Endothelial cell of hepatic sinusoid (primary cell): ENCODE results near the gene OR51E1.

Experiments used
- in situ Hi-C: cut with HindIII; loops from 2 replicates; pipeline ENCODE4 v1.10.0; 2017; ENCODE audit warnings: low sequenced_read_pairs

Gene OR51E1

GRCh38 chr11:4643682-4644081 lies at the start of gene OR51E1:
Gene OR51E1 (plus strand): TSS chr11:4643982. CDS start chr11:4652527, 8,545 bp downstream.
- in situ Hi-C loops: no loop called here

- in situ Hi-C loops: no loop called here
Measured at GRCh38 chr11:4605057-4605456, 38.7 kb upstream of the OR51E1 start.

GRCh38 chr11:4606231-4607015 lies 37.4 kb upstream of the OR51E1 start:
- in situ Hi-C loops: no loop called here

- in situ Hi-C loops: no loop called here
Measured at GRCh38 chr11:4607096-4607495, 36.7 kb upstream of the OR51E1 start.

- in situ Hi-C loops: no loop called here
Measured at GRCh38 chr11:4607781-4608666, 35.8 kb upstream of the OR51E1 start, which contains the start of gene TRIM68. Gene TRIM68 (minus strand): TSS chr11:4608231. CDS start chr11:4605504, 2,727 bp downstream.

GRCh38 chr11:4610258-4610935 lies 33.4 kb upstream of the OR51E1 start:
- in situ Hi-C loops: no loop called here

DNA sequence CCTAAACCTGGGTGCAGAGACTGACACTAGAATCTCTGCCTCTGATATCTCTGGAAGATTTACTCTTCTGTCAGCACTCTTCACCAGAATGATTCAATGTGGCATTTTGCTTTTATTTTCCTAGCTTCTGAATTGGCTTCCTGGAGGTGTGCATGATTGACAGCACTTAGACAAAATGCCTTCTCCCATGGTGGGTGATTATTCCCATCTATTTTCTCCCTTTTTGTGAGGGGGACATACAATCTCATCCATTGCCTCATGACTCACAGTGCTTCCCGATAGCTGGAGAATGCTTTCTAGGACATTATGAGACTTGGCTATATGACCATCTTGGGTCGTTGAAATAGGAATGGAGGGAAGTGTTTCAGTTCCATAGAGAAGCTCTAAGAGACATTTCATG lies 31.8 kb upstream of the OR51E1 start:
- in situ Hi-C loops: no loop called here

DNA sequence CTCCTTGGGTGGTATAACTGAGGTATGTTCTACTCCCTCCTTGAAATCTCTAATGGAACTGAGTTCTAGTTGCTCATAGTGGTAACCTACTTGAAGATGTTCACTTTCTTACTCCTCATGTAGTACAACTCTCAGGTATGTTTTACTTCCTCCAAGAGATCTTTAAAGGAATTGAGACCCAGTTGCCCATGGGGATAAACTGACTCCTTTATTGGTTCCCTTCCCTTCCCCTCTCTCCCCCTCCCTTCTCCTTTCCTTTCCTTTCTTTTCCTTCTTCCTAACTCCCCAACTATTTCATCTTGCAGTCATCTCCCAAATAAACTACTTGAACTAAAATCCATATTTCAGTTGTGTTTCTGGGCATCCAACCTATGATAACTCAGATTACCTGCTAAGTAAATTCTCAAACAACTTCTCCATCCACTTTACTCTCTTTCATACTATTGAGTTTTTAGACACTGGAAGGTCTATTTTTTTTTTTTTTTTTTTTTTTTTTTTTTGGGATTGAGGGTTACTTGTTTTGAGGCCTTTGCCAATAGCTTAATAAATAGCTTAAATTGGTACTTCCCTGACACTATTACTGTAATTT lies 27.8 kb upstream of the OR51E1 start:
- in situ Hi-C loops: no loop called here

DNA sequence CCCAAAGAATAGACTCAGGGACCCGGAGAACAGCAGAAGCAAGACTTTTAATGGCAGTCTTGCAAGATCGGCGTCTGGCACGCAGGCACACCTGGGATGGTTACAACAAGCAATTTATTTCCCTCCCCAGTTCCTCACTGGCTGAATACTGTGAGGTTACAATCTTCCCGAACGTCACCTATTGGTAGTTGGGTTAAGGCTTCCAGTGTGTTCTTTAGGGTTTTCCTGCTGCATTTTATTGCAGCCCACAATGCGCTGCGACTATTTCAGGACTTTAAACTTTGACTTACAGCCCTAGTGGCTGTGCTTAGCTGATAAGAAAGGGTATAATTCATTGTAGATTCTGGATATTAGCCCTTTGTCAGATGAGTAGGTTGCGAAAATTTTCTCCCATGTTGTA lies 24.3 kb upstream of the OR51E1 start:
- in situ Hi-C loops: no loop called here

DNA sequence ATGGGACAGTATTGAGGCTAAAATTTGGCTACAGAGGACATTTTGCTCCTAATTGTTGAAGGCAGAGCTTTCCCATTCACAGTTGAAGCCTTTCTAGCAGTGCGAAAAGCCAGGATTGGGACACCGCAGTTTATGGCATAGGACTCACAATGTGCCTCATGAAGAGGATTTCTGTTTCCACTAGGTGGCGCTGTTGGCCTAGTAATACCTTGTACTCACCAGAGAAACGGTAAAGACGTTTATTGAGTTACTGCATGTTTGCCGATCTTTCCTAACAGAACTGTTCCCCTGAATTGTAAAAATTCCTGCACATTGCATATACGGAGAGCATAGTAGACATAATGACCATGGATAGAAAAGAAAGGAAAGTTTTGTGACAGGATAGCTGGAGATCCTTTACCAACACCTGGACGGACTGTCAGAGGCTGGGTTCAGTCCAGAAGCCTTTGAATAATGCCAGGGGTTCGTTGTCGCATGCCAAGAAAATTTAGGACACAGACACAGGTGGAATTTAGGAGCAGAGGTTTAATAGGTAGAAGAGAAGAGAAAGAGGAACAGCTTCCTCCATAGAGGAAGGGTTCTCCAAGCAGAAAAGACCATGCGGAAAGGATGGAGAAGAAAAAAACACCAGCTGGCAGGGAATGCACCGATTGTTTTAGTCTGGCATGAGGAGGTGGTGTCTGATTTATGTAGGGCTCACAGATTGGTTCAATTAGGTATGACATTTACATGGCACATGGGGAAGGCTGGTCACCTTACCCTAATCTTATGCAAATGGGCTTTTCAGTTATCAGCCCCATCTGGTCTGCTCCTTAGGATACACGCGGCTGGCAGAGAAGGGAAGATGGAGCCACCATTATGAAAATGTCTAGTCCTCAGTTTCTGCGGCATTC lies 17.3 kb upstream of the OR51E1 start:
- in situ Hi-C loops: no loop called here

DNA sequence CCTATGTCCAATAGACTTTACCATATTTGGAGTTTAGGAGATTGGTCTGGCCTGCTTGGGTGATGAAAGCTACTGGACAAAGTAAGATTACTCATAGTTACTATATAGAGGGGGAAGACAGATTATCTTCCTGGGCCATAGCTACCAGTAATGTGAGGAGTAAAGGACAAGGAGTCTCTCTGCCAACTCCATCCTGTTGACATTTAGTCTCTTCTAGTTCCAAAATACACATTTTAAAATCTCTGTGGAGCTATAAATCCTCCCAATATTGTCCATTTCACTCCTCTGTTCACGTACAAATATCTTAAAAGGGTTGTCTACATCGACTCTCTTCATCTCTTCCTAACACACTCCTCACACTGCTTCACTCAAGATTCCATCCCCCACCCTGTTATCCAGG lies 7.6 kb upstream of the OR51E1 start:
- in situ Hi-C loops: no loop called here

DNA sequence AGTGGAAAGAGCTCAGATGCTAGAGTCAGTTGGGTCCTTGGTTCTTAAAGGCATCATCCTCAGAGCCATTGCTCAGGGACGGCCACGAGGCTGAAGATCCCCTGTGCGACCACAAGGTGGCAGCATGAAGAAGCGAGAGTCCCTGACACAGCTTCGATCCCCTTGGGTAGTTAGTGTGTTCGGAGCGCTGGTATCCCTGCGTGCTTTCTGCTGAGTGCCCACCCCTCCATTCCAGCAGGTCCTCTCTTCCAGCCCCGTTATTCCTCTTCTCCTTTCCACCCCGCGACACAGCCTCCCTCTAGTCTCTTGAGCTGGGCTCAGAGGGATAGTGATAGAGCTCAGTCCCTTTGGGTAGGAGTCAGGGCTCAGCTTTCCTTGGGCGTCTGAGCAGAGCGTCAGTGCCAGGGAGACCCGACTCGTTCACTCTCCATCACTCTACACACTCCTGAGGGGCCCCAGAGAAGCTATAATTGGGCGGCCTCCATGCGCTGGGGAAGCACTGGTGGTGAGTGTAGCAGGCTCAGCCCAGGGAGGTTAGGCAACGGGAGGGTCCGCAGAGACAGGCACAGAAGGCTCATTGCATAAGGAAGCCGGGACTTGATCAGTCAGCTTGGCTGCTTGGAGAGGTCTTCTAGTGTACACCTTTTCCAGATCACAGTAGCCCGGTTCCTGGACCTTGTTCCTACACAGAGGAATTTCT lies 6.7 kb upstream of the OR51E1 start, which contains the start of gene OR51D1:
Gene OR51D1 (plus strand): TSS at position 516 of the 700 bp plus-strand sequence. CDS start 2,314 bp downstream, outside the sequence.
- in situ Hi-C loops: no loop called here

GRCh38 chr11:4637662-4638047 lies 6.1 kb upstream of the OR51E1 start:
- in situ Hi-C loops: no loop called here

DNA sequence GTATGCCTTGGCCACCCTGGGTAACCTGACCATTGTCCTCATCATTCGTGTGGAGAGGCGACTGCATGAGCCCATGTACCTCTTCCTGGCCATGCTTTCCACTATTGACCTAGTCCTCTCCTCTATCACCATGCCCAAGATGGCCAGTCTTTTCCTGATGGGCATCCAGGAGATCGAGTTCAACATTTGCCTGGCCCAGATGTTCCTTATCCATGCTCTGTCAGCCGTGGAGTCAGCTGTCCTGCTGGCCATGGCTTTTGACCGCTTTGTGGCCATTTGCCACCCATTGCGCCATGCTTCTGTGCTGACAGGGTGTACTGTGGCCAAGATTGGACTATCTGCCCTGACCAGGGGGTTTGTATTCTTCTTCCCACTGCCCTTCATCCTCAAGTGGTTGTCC lies 3.9 kb upstream of the OR51E1 start:
- in situ Hi-C loops: no loop called here

DNA sequence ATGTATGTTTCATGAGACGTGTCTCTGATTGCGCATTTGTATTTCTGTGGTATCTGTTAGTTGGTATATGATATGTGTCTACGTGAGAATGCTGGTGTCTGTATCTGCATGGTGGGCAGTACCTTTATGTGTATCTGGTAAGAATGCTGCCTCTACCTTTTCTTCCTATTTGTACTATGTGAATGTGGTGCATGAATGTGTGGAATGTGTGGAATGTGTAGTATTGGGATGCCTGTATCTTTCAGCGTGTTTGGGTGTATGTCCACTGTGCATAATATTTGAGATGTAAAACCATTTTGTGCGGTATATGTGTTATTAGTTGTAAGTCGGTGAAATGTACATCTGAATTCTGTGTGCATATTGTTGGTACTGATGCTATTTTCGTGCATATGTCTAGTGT lies 2.3 kb upstream of the OR51E1 start:
- in situ Hi-C loops: no loop called here

DNA sequence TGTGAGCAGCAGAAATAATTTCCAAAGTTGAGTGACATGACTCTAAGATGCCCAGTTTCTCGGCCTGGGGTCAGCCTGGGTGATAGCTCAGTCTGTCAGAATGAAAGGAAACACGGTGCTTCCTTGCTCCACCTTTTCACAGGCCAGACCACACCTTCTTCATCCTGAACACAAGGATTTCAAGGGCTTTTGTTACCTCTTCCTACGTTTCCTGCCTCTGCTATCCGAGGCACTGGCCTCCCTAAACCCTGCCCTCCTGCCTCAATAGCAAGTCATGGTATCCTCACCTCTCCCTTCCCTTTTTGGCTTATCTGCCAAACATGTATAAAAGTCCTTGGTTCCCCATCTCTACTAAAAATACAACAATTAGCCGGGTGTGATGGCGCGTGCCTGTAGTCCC lies 1.7 kb upstream of the OR51E1 start:
- in situ Hi-C loops: no loop called here

DNA sequence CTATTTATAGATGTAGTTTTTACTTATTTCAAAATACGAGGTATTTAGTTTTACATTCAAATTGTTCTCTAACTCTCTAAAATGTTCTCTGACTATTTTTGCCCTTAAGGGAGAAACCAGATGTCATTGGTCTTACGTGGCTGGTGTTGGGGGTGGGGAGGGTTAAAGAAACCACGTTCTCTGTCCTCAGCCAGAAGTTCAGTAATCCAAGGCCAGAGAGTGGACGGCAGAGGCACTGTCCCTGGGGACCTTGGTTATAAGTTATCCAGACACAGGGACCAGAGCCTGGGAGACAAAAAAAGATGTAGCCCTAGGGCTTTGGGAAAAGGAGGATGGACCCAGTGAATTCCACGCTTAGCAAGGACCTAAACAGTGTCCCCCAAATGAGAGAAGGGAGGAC lies 706 bp upstream of the OR51E1 start:
- in situ Hi-C loops: no loop called here

- in situ Hi-C loops: no loop called here
Measured at GRCh38 chr11:4644233-4644632, 451 bp downstream of the OR51E1 start.

- in situ Hi-C loops: no loop called here
Measured at GRCh38 chr11:4645974-4646373, 2.2 kb downstream of the OR51E1 start.
